HG02970 (cell line): Measurements from ENCODE around the gene GRK1.

Experiments
- ATAC-seq: cut with Tn5 transposase; IDR thresholded peaks from one replicate; pipeline ENCODE4 v1.9.1; 2021; ENCODE audit warnings: mild to moderate bottlenecking, moderate library complexity, moderate number of reproducible peaks; ENCODE audit not compliant: unreplicated experiment, low FRiP score

GRK1 gene

DNA sequence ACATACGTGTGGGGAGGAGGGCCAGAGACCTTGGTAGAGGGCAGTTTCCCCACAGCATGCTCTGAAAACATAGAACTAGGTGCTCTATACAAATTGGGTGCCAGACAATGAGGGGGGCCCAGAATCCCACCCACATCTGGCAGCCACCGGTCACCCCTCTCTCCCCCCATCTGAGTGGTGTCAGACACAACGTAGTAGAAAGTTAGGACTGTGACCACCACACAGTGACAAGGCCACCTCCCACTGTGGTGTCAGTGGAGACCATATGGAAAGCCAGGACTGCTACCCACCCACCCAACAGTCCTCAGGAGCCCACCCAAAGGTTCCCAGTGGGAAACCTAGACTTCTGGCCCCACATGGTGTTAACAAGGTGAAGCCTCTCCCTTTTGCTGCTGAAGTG lies 7.0 kb upstream of the GRK1 start:
- no peak for ATAC-seq

DNA sequence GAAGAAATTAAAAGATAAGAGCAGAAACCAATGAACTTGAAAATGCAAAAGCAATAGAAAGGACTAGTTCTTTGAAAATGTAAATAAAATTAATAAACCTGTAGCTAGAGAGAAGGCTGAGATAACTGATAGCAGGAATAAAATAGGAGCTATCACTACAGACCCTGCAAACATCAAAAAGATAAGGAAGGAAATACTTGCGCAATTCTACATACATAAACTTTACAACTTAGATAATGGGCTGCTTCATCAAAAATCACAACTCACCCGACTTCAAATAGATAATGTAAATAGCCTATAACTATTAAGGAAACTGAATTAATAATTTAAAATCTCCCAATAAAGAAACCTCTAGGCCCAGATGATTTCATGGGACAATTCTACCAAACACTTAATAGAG lies 5.5 kb upstream of the GRK1 start:
- ATAC-seq = no peak

DNA sequence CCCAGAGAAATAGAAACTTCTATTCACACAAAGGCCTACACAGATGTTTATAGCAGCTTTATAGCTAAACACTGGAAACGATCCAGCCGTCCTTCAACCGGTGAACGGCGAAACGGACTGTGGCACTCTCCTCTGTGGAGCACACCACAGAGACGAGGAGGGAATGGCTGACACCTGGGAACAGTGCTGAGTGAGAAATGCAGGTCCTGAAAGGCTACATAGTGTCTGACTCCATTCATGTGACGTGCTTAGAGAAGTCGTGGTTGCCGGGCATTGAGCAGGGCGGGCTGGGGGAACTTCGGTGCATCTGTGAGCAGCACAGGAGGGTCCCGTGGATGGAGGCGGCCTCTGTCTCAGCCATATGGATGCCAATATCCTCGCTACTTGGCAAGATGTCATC lies 3.1 kb upstream of the GRK1 start:
- no peak for ATAC-seq

DNA sequence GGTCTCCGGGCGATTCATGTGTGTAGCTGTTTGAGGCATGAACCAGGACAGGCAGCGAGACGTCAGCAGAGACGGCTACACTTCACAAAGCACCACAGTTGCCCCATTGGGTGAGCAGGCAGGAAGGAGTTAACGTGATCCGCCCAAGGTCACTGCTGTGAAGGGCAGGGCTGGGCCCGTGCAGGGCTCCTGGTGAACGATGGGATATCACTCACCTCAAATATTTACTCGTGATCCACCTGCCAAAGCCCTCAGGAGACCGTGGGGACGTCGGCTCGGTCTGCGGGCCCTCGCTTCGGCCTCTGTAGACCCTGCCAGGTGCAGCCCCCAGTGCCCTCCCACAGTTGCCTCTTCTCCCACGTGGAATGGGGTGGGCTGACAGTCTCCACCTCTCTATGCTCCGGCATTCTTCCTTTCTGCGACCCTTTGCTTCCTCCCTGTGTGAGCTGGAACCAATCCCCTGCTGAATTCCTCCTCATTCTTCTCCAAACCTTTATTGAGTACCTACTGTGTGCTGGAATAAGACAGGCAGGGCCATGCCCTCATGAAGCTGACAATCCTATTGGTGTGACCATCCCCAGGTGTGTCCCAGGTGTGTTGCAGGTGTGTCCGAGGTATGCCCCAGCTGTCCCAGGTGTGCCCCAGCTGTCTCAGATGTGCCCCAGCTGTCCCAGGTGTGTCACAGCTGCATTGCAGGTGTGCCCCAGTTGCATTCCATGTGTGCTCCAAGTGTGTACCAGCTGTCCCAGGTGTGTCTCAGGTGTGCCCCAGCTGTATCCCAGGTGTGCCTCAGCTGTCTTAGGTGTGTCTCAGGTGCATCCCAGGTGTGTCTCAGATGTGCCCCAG lies 2.0 kb upstream of the GRK1 start:
- ATAC-seq = no peak

DNA sequence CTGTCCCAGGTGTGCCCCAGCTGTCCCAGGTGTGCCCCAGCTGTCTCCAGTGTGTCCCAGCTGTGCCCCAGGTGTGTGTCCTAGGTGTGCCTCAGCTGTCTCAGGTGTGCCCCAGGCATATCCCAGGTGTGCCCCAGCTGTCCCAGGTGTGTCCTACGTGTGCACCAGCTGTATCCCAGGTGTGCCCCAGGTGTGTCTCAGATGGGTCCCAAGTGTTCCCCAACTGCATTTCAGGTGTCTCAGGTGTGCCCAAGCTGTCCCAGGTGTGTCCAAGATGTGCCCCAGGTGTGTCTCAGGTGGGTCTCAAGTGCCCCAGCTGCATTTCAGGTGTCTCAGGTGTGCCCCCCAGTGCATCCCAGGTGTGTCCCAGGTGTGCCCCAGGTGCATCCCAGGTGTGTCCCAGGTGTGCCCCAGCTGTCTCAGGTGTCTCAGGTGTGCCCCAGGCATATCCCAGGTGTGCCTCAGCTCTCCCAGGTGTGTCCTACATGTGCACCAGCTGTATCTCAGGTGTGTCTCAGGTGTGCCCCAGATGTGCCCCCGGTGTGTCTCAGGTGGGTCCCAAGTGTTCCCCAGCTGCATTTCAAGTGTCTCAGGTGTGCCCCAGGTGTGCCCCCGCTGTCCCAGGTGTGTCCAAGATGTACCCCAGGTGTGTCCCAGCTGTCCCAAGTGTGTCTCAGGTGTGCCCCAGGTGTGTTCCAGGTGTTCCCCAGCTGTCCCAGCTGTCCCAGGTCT lies 1.3 kb upstream of the GRK1 start:
- no peak for ATAC-seq

DNA sequence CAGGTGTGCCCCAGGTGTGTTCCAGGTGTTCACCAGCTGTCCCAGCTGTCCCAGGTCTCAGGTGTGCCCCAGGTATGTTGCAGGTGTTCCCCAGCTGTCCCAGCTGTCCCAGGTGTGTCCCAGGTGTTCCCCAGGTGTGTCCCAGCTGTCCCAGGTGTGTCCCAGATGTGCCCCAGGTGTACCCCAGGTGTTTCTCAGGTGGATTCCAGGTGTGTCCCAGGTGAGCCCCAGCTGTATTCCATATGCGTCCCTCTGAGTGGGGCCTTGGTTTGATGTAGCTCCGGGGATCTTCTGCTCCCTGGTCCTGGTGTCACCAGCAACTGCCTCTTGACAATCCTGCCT lies 719 bp upstream of the GRK1 start:
- no peak for ATAC-seq

DNA sequence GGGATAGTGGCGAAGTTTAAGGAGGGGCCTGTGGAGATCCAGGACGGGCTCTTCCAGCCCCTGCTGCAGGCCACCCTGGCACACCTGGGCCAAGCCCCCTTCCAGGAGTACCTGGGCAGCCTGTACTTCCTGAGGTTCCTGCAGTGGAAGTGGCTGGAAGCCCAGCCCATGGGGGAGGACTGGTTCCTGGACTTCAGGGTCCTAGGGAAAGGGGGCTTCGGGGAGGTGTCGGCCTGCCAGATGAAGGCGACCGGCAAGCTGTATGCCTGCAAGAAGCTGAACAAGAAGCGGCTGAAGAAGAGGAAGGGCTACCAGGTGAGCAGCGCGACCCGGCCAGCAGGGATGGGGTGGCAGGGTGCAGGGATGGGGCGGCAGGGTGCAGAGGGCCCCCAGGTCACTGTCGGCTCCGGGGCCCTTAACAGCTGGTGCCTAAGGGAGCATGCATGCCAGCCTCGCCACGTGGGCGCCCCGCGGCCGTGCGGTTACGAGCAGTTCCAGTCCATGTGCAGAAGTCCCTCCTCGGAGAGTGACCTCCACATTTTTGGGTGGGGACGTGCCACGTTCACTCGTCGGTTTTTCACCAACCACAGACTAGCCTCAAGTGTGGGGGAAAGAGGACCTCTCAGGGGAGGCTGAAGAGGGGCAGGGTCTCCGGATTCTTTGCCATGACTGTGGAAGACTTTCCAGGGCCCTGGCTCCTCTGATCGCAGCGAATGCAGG lies 912 bp downstream of the GRK1 start:
- no peak for ATAC-seq

DNA sequence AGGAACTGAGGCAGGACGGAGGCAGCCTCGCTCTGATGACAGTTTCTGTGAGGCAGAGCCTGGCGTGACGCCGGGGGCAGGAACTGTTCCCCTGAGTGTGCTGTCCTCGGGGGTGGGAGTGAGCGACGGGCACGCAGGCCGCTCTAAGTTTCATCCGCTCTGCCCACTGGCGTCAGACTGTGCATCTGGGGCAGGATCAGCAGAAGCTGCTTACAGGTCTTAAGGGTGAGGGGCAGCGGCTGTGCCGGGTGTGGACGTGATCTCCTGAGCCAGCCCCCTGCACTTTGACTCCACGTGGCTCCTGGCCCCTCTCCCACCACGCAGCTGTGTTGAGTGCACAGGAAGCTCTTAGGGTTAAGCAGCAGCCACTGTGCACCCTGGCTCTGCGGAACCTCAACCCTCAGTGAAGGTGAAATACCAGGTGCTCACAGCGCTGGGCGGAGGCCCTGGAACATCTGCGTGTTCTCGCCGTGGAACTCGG lies 1.5 kb downstream of the GRK1 start:
- no peak for ATAC-seq

DNA sequence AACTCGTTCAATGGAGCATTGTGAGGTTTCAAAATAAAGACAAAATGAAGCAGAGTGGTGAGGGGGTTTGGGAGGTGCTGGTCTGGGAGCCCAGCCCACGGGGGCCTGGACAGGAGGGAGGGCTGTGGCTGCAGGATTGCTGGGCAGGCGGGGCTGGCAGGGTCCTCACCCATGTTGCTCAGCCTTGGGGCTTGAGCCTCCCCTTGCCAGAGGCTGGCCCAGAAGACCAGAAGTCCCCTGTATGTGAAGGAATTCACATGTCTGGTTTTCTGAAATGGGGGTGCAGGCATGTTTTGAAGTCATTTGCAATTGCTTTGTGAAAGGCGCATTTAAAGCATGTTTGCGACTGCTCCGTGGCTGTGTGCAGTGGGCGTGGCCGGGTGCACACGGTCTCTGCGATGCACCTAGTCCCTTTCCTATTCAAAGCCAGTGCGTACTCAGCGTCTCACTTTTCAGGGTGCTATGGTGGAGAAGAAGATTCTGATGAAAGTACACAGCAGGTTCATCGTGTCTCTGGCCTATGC lies 2.3 kb downstream of the GRK1 start:
- no peak for ATAC-seq

DNA sequence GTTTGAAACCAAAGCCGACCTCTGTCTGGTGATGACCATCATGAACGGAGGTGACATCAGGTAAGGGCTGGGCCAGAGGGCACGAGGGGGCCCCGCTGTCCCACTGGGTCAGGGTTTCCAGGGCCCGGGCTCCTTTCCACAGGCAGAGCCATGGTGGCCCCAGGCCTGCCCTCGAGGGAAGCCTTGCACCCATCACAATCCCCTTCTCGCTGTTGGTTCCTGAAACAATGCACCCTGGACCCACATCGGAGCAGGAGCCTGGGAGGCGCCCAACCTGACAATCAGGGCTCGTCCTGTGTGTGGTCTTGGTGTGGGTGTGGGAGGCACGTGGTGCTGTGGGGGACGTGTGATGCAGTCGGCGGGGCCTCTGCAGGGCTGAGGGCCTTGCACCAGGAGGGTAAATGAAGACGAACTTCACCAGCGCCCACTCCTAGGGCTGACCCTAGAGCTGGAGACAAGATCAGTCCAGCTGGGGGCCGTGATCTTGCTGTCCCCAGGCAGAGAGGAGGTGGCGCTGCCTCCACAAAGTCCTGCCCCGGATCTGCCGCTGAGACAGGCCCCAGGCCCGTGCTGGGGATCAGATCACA lies 2.8 kb downstream of the GRK1 start:
- no peak for ATAC-seq

DNA sequence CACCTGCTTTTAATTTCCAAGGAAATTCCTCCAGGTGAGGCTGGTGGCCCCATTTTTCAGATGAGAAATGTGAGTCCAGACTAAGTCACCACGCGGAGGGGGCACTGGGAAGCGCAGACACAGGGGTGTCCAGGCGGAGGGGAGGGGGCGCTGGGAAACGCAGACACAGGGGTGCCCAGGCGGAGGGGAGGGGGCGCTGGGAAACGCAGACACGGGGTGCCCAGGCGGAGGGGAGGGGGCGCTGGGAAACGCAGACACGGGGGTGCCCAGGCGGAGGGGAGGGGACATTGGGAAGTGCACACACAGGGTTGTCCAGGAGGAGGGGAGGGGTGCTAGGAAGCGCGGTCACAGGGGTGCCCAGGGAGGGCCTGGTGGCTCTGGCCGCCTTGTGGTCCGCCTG lies 3.5 kb downstream of the GRK1 start:
- no peak for ATAC-seq

DNA sequence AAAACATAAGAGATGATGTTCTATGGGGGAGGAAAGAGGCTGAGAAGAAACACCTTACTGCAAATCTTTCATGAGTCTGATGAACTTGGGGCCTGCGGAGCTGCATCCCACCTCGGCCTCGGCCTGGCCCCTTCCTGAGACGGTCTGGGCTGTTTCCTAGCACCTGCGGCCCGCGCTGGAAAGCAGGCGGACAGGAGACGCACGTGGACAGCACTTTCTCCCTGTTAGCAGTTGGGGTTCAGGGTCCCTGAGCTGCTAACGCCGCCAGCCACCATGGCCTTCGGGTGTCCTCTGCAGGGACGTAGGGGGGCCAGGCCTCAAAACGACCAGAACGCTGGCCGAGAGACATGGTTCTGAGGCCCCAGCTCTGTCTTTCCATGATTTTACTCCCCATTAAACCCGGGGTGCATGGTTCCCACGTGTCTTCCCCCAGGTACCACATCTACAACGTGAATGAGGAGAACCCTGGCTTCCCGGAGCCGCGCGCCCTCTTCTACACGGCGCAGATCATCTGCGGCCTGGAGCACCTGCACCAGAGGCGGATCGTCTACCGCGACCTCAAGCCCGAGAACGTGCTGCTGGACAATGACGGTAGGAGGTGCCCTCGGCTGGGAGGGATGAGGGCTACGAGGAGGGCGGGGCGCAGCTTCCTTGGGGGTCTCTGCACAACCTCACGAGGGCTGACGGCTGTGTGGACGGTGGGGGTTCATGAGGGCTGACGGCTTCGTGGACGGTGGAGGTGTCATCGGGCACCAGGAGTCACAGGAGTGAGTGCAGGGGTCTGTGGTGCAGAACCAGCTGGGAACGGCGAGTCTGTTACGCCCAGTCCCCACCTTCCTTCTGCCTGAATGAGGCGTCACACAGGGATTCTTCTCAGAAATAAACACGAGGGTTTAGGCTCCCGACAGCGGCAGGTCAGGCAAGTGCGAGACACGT lies 4.3 kb downstream of the GRK1 start:
- no peak for ATAC-seq

DNA sequence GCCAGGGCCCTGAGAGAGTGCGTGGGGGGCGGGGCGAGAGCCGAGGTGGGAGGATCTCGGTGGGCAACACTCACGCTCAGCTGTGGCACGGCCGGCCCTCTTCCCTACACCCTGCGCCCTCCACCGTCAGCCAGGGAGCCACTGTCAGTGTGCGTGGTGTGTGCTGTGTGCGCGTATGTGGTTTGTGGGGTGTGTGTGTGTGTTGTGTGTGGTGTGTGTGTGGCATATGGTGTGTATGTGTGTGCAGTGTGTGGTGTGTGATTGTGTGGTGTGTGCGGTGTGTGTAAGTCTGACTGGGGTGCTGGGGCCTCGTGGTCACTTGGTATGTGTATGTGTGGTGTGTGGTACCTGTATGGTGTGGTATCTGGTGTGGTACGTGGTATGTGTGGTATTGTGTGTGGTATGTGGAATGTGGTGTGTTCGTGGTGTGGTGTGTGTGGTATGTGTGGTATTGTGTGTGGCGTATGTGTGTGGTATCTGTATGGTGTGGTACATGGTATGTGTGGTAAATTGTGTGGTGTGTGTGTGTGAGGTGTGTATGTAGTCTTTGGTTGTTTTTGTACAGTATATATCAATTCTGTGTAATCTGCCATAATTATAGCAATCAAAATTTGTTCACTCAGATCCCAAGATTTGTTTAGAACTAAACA lies 5.1 kb downstream of the GRK1 start:
- no peak for ATAC-seq

DNA sequence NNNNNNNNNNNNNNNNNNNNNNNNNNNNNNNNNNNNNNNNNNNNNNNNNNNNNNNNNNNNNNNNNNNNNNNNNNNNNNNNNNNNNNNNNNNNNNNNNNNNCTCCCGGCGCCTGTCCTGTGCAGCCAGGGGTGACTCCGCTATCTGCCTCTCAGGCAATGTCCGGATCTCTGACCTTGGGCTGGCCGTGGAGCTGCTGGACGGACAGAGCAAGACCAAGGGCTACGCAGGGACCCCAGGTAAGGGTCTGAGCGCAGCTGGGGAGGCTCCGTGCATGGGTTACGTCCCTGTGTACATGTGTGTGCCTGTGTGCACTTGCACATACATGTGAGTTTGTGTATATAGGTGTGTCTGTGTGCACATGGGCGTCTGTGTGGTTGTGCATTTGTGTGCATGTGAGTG lies 55.9 kb downstream of the GRK1 start:
- ATAC-seq = no peak

DNA sequence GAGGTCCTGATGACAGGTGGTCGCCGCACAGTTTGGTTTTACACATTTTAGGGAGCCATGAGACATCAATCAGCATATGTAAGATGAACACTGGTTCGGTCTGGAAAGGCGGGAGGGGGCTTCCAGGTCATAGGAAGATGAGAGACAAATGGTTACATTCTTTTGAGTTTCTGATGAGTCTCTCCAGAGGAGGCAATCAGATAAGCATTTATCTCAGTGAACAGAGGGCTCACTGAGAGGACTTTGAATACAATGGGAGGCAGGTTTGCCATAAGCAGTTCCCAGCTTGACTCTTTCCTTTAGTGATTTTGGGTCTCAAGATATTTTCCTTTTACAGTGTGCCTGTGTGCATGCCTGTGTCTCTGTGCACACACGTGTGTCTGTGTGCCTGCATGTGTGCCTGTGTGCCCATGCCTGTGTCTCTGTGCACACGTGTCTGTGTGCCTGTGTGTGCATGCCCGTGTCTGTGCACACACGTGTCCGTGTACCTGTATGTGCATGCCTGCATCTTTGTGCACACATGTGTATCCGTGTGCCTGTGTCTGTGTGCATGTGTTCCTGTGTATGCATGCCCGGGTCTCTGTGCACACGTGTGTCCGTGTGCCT lies 56.5 kb downstream of the GRK1 start:
- no peak for ATAC-seq

DNA sequence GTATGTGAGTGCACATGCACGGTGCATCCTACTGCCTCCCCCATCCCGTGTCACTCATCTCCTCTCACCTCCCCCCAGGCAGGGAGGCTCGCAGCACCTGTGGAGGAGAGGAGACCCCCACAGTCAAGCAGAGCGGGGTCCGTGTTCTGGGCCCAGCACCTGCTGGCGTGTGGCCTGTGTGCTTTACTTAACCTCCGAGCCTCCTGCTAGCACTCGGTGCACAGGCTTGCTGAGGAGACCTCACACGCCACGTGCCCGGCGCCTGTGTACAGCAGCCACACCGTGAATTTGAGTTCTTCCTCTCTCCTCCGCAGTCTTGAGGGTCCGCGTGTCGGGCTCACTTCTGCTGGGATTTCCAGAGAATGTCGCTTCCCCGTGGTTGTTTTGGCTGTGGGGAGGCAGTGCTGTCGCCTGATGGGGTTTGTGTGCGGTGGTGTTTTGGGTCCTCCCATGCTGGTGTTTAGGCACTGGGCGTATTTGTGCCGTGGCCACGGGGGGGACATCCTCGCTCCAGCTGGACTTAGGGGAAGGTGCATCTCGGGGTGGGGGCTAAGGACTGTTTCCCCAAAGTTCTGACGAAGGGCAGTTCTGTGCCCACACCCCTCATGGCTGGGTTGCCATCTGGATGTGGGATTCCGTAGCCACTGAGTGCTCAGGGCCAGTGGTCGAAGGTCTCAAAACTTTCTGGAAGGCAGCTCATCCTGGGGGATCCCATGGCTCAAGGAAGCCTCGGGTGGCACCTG lies 57.2 kb downstream of the GRK1 start:
- no peak for ATAC-seq

DNA sequence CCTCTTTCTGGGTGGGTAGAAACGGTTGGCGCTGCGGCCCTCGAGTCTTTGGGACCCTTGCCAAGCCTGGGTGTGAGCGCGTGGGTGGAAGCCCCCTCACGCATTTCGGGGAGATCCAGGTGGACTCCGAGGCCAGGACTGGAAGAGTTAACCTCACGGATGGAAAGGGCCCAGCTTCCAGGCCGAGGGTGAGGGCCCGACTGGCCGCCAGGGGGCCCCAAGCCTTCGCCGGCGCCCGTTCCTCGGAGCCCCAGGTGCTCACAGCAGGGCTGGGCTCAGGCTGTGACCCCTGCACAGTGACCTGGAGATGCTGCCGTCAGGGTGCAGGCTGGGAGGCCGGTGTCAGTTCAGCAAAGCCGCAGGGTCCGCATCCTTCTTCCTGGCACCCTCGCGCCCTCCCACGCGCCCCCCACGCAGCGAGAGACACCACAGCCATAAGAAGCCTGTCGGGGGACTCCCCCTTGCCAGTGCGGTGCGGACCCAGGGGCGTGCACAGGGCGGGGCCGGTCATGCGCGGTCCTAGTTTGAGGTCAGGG lies 57.8 kb downstream of the GRK1 start:
- ATAC-seq = peak; percentile 66
